ENCODE data around the gene LMNTD1. TPM values are rescaled to one million over a fixed set of nuclear protein-coding genes. Genes with fewer than 3 reads are reported as not detected.

LMNTD1 gene
- polyA plus RNA-seq, 3 donors, result not detected

GRCh38 chr12:25503666-25504065 lies 49.4 kb downstream of the LMNTD1 start:
- Histone ChIP-seq H3K4me1 (ENCODE audit: control insufficient read depth in 1 of 2, insufficient read depth in 2 of 2, low read length in 2 of 2) (no peaks in the 10 kb centered on the region), H3K79me2 (ENCODE audit: insufficient read depth, low read length) (no peaks in the 10 kb centered on the region), H3K36me3 (replicated peaks in 1 of 2; ENCODE audit: control insufficient read depth in 1 of 2, insufficient read depth in 2 of 2, low read length in 2 of 2) (no peaks in the 10 kb centered on the region), H3K9me3 (replicated peaks in 1 of 2; ENCODE audit: control insufficient read depth in 1 of 2, insufficient read depth in 1 of 2, low read length in 2 of 2) (no peaks in the 10 kb centered on the region), H3K4me3 (replicated peaks in 1 of 3; ENCODE audit: low read depth in 2 of 3, low read length in 3 of 3) (no peak overlapping the region), H4K20me1 (ENCODE audit: insufficient read depth, low read length) (no peaks in the 10 kb centered on the region), H2AFZ (ENCODE audit: insufficient read depth, low read depth, low read length, poor library complexity, severe bottlenecking) (no peak overlapping the region), H3K4me2 (replicated peaks; ENCODE audit: extremely low read depth, low read length, poor library complexity, severe bottlenecking) (no peak overlapping the region), H3K9ac (ENCODE audit: insufficient read depth, low read length, poor library complexity, severe bottlenecking) (no peak overlapping the region), H3K27ac (ENCODE audit: low read depth in 1 of 2, low read length in 2 of 2) (no peak overlapping the region), H3K27me3 (ENCODE audit: control insufficient read depth in 2 of 2, insufficient read depth in 2 of 2, low read length in 2 of 2) (no peaks in the 10 kb centered on the region)
- no peaks in the 10 kb centered on the region for H3K4me1 Mint-ChIP-seq
- no peaks in the 10 kb centered on the region for H3K36me3 Mint-ChIP-seq
- TF ChIP-seq, protein P1, sequence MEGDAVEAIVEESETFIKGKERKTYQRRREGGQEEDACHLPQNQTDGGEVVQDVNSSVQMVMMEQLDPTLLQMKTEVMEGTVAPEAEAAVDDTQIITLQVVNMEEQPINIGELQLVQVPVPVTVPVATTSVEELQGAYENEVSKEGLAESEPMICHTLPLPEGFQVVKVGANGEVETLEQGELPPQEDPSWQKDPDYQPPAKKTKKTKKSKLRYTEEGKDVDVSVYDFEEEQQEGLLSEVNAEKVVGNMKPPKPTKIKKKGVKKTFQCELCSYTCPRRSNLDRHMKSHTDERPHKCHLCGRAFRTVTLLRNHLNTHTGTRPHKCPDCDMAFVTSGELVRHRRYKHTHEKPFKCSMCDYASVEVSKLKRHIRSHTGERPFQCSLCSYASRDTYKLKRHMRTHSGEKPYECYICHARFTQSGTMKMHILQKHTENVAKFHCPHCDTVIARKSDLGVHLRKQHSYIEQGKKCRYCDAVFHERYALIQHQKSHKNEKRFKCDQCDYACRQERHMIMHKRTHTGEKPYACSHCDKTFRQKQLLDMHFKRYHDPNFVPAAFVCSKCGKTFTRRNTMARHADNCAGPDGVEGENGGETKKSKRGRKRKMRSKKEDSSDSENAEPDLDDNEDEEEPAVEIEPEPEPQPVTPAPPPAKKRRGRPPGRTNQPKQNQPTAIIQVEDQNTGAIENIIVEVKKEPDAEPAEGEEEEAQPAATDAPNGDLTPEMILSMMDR (IDR thresholded peaks at IDR 0.05), result no peak
- peaks cover 0 to 6% (median 0%) of the 10 kb centered on the region in 7 donors for H3K9me3 Mint-ChIP-seq
- peaks cover 0 to 2% (median 0%) of the 10 kb centered on the region in 3 donors for H3K27me3 Mint-ChIP-seq (ENCODE audit: low read depth in 3 of 3)
- intact Hi-C loops (cut with micrococcal nuclease), result no loop called here
- no peak overlapping the region for H3K4me3 Mint-ChIP-seq
- H3K27ac Mint-ChIP-seq, result no peak overlapping the region
- no peak for DNase-seq

GRCh38 chr12:25502596-25502995 lies 50.5 kb downstream of the LMNTD1 start:
- no peak overlapping the region for H2AFZ ChIP-seq (ENCODE audit: insufficient read depth, low read depth, low read length, poor library complexity, severe bottlenecking)
- H3K27ac ChIP-seq (ENCODE audit: low read depth in 1 of 2, low read length in 2 of 2), result no peak overlapping the region
- no peak overlapping the region for H3K27ac Mint-ChIP-seq
- H3K36me3 Mint-ChIP-seq, result no peaks in the 10 kb centered on the region
- H3K36me3 ChIP-seq (replicated peaks in 1 of 2; ENCODE audit: control insufficient read depth in 1 of 2, insufficient read depth in 2 of 2, low read length in 2 of 2), result no peaks in the 10 kb centered on the region
- no peak overlapping the region for H3K9ac ChIP-seq (ENCODE audit: insufficient read depth, low read length, poor library complexity, severe bottlenecking)
- no peak for DNase-seq
- H4K20me1 ChIP-seq (ENCODE audit: insufficient read depth, low read length), result no peaks in the 10 kb centered on the region
- no CpG with 5 or more reads among the region's 1 CpG for WGBS (ENCODE audit: insufficient coverage)
- H3K9me3 Mint-ChIP-seq, result peaks cover 0 to 6% (median 0%) of the 10 kb centered on the region in 7 donors
- intact Hi-C loops (cut with micrococcal nuclease), result no loop called here
- no peaks in the 10 kb centered on the region for H3K27me3 ChIP-seq (ENCODE audit: control insufficient read depth in 2 of 2, insufficient read depth in 2 of 2, low read length in 2 of 2)
- no peak overlapping the region for H3K4me3 ChIP-seq (replicated peaks in 1 of 3; ENCODE audit: low read depth in 2 of 3, low read length in 3 of 3)
- no peaks in the 10 kb centered on the region for H3K4me1 Mint-ChIP-seq
- H3K4me2 ChIP-seq (replicated peaks; ENCODE audit: extremely low read depth, low read length, poor library complexity, severe bottlenecking), result no peak overlapping the region
- no peak overlapping the region for H3K4me3 Mint-ChIP-seq
- no peaks in the 10 kb centered on the region for H3K9me3 ChIP-seq (replicated peaks in 1 of 2; ENCODE audit: control insufficient read depth in 1 of 2, insufficient read depth in 1 of 2, low read length in 2 of 2)
- no peaks in the 10 kb centered on the region for H3K4me1 ChIP-seq (ENCODE audit: control insufficient read depth in 1 of 2, insufficient read depth in 2 of 2, low read length in 2 of 2)
- H3K27me3 Mint-ChIP-seq (ENCODE audit: low read depth in 3 of 3), result peaks cover 0 to 2% (median 0%) of the 10 kb centered on the region in 3 donors
- no peaks in the 10 kb centered on the region for H3K79me2 ChIP-seq (ENCODE audit: insufficient read depth, low read length)
- TF ChIP-seq, protein P1 (IDR thresholded peaks at IDR 0.05), result no peak

Measured in CD14-positive monocyte (primary cell).